Astrocyte (in vitro differentiated cells and primary cell): ENCODE data around the gene ELMO1. TPM values are rescaled to one million over a fixed set of nuclear protein-coding genes. Genes with fewer than 3 reads are reported as not detected.
A peak's percentile ranks its signal among the peaks of the same experiment; 100 is the strongest.

ENCODE experiments used
- DNase-seq: peaks from one replicate; pipeline ENCODE4 v3.0.0-alpha.2; 2010; ENCODE audit warnings: low read depth
- FAIRE-seq: peaks from 2 replicates; lab custom pipeline; 2011; peaks lifted over from hg19 to GRCh38; lab: Jason Lieb, UNC
- H2AFZ ChIP-seq: 2 replicates; pipeline ENCODE4 v1.6.0; 2012; ENCODE audit warnings: low read depth, low read length, inconsistent platforms
- H3K27ac ChIP-seq: 2 replicates; pipeline ENCODE4 v1.5.1; 2011; ENCODE audit warnings: low read depth, low read length, inconsistent platforms
- H3K27me3 ChIP-seq: 2 replicates; pipeline ENCODE4 v1.6.0; 2011; ENCODE audit warnings: low read length, inconsistent platforms; ENCODE audit not compliant: insufficient read depth
- H3K36me3 ChIP-seq: 2 replicates; pipeline ENCODE4 v1.5.1; 2011; ENCODE audit warnings: low read length, inconsistent platforms; ENCODE audit not compliant: insufficient read depth
- H3K4me1 ChIP-seq: 2 replicates; pipeline ENCODE4 v1.5.1; 2011; ENCODE audit warnings: low read length, inconsistent platforms; ENCODE audit not compliant: insufficient read depth
- H3K4me2 ChIP-seq: 2 replicates; pipeline ENCODE4 v1.6.0; 2012; ENCODE audit warnings: low read length, inconsistent platforms
- H3K4me3 ChIP-seq: 2 replicates; pipeline ENCODE4 v1.5.1; 2011; ENCODE audit warnings: low read depth, mild to moderate bottlenecking, low read length, inconsistent platforms; ENCODE audit not compliant: insufficient read depth
- H3K79me2 ChIP-seq: 2 replicates; pipeline ENCODE4 v1.6.0; 2012; ENCODE audit warnings: mild to moderate bottlenecking, low read length, inconsistent platforms; ENCODE audit not compliant: insufficient read depth
- H3K9ac ChIP-seq: 2 replicates; pipeline ENCODE4 v1.6.0; 2012; ENCODE audit warnings: mild to moderate bottlenecking, low read length, inconsistent platforms
- H3K9me3 ChIP-seq: 2 replicates; pipeline ENCODE4 v1.5.1; 2012; ENCODE audit warnings: low read depth, mild to moderate bottlenecking, low read length, inconsistent platforms; ENCODE audit not compliant: insufficient read depth
- H4K20me1 ChIP-seq: 2 replicates; pipeline ENCODE4 v1.6.0; 2012; ENCODE audit warnings: low read length, inconsistent platforms; ENCODE audit not compliant: insufficient read depth
- H3K27ac Mint-ChIP-seq: one replicate; pipeline ENCODE4 v1.8.0; 2021; ENCODE audit warnings: mild to moderate bottlenecking, mixed read lengths; ENCODE audit not compliant: unreplicated experiment
- H3K27me3 Mint-ChIP-seq: one replicate; pipeline ENCODE4 v1.8.0; 2021; ENCODE audit warnings: low read depth, mixed read lengths; ENCODE audit not compliant: unreplicated experiment
- H3K36me3 Mint-ChIP-seq: one replicate; pipeline ENCODE4 v1.8.0; 2021; ENCODE audit warnings: low read depth, mixed read lengths; ENCODE audit not compliant: unreplicated experiment
- H3K4me1 Mint-ChIP-seq: one replicate; pipeline ENCODE4 v1.8.0; 2021; ENCODE audit warnings: low read depth, mixed read lengths; ENCODE audit not compliant: unreplicated experiment
- H3K4me3 Mint-ChIP-seq: one replicate; pipeline ENCODE4 v1.8.0; 2021; ENCODE audit warnings: mild to moderate bottlenecking, moderate library complexity, mixed read lengths; ENCODE audit not compliant: unreplicated experiment
- H3K9me3 Mint-ChIP-seq: one replicate; pipeline ENCODE4 v1.8.0; 2021; ENCODE audit warnings: mild to moderate bottlenecking, mixed read lengths; ENCODE audit not compliant: unreplicated experiment
- CTCF ChIP-seq: IDR thresholded peaks from 2 replicates; pipeline ENCODE4 v1.5.1; 2011; ENCODE audit warnings: low read depth, mild to moderate bottlenecking, inconsistent platforms, low read length, moderate library complexity; ENCODE audit not compliant: insufficient read depth
- EZH2 ChIP-seq: IDR thresholded peaks from 2 replicates; pipeline ENCODE4 v1.6.1; 2012; ENCODE audit warnings: mild to moderate bottlenecking, low read length, inconsistent platforms; ENCODE audit not compliant: insufficient read depth
- total RNA-seq: library from RNA; stranded (reverse); gene quantifications from 2 replicates; pipeline ENCODE4 v1.2.1, GENCODE V29; 2021

The ELMO1 gene
- total RNA-seq, 1 donor from 2014 or later, result 20.4 TPM

GRCh38 chr7:37309493-37309892 lies 139.2 kb downstream of the ELMO1 start:
- Histone ChIP-seq H3K27ac (no peak overlapping the region), H3K9me3 (no peaks in the 10 kb centered on the region), H2AFZ (no peak overlapping the region), H3K4me3 (no peak overlapping the region), H3K27me3 (no peaks in the 10 kb centered on the region), H3K4me2 (no peak overlapping the region), H3K9ac (no peak overlapping the region), H3K4me1 (no peaks in the 10 kb centered on the region), H3K79me2 (no peaks in the 10 kb centered on the region), H3K36me3 (no peaks in the 10 kb centered on the region), H4K20me1 (no peaks in the 10 kb centered on the region)
- Mint-ChIP-seq H3K36me3 (peaks cover 6% of the 10 kb centered on the region), H3K4me1 (peaks cover 17% of the 10 kb centered on the region), H3K27ac (peak overlapping the region; percentile 34), H3K4me3 (no peak overlapping the region), H3K9me3 (no peaks in the 10 kb centered on the region), H3K27me3 (no peaks in the 10 kb centered on the region)
- FAIRE-seq, result no peak
- no peak for TF ChIP-seq CTCF
- no peak for TF ChIP-seq EZH2
- no peak for DNase-seq

DNA sequence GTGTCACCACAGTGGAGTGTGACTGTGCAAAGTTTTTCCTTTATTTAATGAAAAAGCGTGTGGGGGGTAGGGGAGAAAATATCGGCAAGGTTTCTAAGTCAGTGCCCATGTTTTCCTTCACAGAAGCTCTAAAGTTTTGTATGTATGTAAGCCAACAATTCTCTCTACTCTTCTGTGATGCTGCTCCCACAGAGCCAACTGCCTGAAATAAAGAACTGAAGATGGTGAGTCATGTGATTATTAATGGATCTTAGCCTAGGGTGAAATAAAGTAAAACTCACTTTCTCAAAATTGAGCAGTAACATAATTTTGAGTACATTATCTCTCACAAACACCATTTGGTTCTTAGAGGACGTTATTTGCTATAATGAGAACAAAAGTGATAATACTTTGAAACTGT lies 143.7 kb downstream of the ELMO1 start:
- no peak overlapping the region for H3K9ac ChIP-seq
- peaks cover 6% of the 10 kb centered on the region for H3K36me3 Mint-ChIP-seq
- no peak overlapping the region for H3K27ac ChIP-seq
- no peaks in the 10 kb centered on the region for H3K27me3 ChIP-seq
- TF ChIP-seq EZH2 (no peak), CTCF (no peak)
- H3K9me3 ChIP-seq, result no peaks in the 10 kb centered on the region
- peaks cover 2% of the 10 kb centered on the region for H3K9me3 Mint-ChIP-seq
- H3K36me3 ChIP-seq, result no peaks in the 10 kb centered on the region
- no peak overlapping the region for H3K4me2 ChIP-seq
- no peak overlapping the region for H3K4me3 Mint-ChIP-seq
- no peak for FAIRE-seq
- no peak overlapping the region for H3K27ac Mint-ChIP-seq
- no peaks in the 10 kb centered on the region for H3K27me3 Mint-ChIP-seq
- no peaks in the 10 kb centered on the region for H3K79me2 ChIP-seq
- H3K4me3 ChIP-seq, result no peak overlapping the region
- H3K4me1 ChIP-seq, result no peaks in the 10 kb centered on the region
- no peak for DNase-seq
- no peaks in the 10 kb centered on the region for H4K20me1 ChIP-seq
- H3K4me1 Mint-ChIP-seq, result peaks cover 12% of the 10 kb centered on the region
- H2AFZ ChIP-seq, result no peak overlapping the region

- H3K36me3 ChIP-seq, result no peaks in the 10 kb centered on the region
- H3K27ac Mint-ChIP-seq, result no peak overlapping the region
- H3K27me3 ChIP-seq, result no peaks in the 10 kb centered on the region
- H3K9me3 ChIP-seq, result no peaks in the 10 kb centered on the region
- H3K4me1 ChIP-seq, result no peaks in the 10 kb centered on the region
- peaks cover 2% of the 10 kb centered on the region for H3K9me3 Mint-ChIP-seq
- peaks cover 1% of the 10 kb centered on the region for H3K4me1 Mint-ChIP-seq
- H3K9ac ChIP-seq, result no peak overlapping the region
- H3K79me2 ChIP-seq, result no peaks in the 10 kb centered on the region
- no peak for DNase-seq
- no peaks in the 10 kb centered on the region for H3K27me3 Mint-ChIP-seq
- H3K27ac ChIP-seq, result no peak overlapping the region
- no peak for FAIRE-seq
- no peak for TF ChIP-seq CTCF
- TF ChIP-seq EZH2, result no peak
- no peak overlapping the region for H3K4me3 ChIP-seq
- no peaks in the 10 kb centered on the region for H4K20me1 ChIP-seq
- H2AFZ ChIP-seq, result no peak overlapping the region
- no peak overlapping the region for H3K4me3 Mint-ChIP-seq
- no peaks in the 10 kb centered on the region for H3K36me3 Mint-ChIP-seq
- H3K4me2 ChIP-seq, result no peak overlapping the region
Observed at GRCh38 chr7:37297546-37297945, 151.1 kb downstream of the ELMO1 start.
